K562 (cell line): ENCODE measurements around the gene SIRT7. TPM values are rescaled to one million over a fixed set of nuclear protein-coding genes. Genes with fewer than 3 reads are reported as not detected.

Experiments
- ATAC-seq: fragments of 200-7000 bp; cut with Tn5 transposase; 3 replicates; pipeline ENCODE4 v1.9.1; 2020; ENCODE audit warnings: moderate library complexity
- BruUV-seq: library from RNA; stranded (reverse); fragments of 400-500 nt; replicated peaks from 2 replicates; lab custom pipeline; 2021; lab: Mats Ljungman, UMichigan
- CTCF ChIA-PET: fragments of 300-600 bp; formaldehyde crosslinking; extraction: SDS; loops from one replicate; lab custom pipeline; 2021; ENCODE audit warnings: low intra/inter-chr PET ratio; lab: Yijun Ruan, JAX
- POLR2A ChIA-PET: fragments of 300-600, 350-650 bp; sonication (Branson Sonifier 250); formaldehyde crosslinking; extraction: SDS; loops from one replicate; lab custom pipeline; 2021; ENCODE audit warnings: antibody characterized with exemption, inconsistent platforms; lab: Yijun Ruan, JAX
- DNase-seq, 4 experiments: peaks; one replicate each; pipeline versions ENCODE4 v3.0.0 to v3.0.0-alpha.2; 2011 to 2018; ENCODE audit warnings: low spot score in 3 of 4, mixed read lengths in 3 of 4; ENCODE audit errors: extremely low read depth in 1 of 4
- FAIRE-seq: peaks from 2 replicates; lab custom pipeline; 2011; peaks lifted over from hg19 to GRCh38; lab: Jason Lieb, UNC
- H2AFZ ChIP-seq: 2 replicates; pipeline ENCODE4 v1.6.0; 2011; ENCODE audit warnings: low read depth, low read length, control low read depth, inconsistent platforms
- H3K27ac ChIP-seq: fragments of 200-600 bp; 3 replicates; pipeline ENCODE4 v1.8.0; 2011; ENCODE audit warnings: low read depth, mild to moderate bottlenecking, control low read depth, inconsistent platforms, low read length, moderate library complexity, mixed read lengths; ENCODE audit errors: extremely low read depth
- H3K27me3 ChIP-seq, 2 experiments: fragments of 300-600 bp in 1 of 2; 2 replicates in 1 of 2; 3 replicates in 1 of 2; pipeline versions ENCODE4 v1.6.0 to v1.8.0; 2011; ENCODE audit warnings: inconsistent platforms in 2 of 2, low read length in 2 of 2, mild to moderate bottlenecking in 1 of 2, mixed read lengths in 1 of 2, moderate library complexity in 1 of 2; ENCODE audit not compliant: control insufficient read depth in 2 of 2, insufficient read depth in 2 of 2
- H3K36me3 ChIP-seq: fragments of 300-600 bp; 3 replicates; pipeline ENCODE4 v1.8.0; 2011; ENCODE audit warnings: mild to moderate bottlenecking, low read length, inconsistent platforms; ENCODE audit not compliant: control insufficient read depth, insufficient read depth
- H3K4me1 ChIP-seq, 2 experiments: fragments of 200-600 bp in 1 of 2; replicated peaks in 1 of 2; 2 replicates in 1 of 2; 3 replicates in 1 of 2; pipeline versions ENCODE4 v1.5.1 to v1.8.0; 2011; ENCODE audit warnings: inconsistent platforms in 2 of 2, low read length in 2 of 2, mild to moderate bottlenecking in 1 of 2, mixed read lengths in 1 of 2, moderate library complexity in 1 of 2; ENCODE audit not compliant: control insufficient read depth in 2 of 2, insufficient read depth in 2 of 2
- H3K4me2 ChIP-seq: 2 replicates; pipeline ENCODE4 v1.6.1; 2011; ENCODE audit warnings: low read length, control low read depth, inconsistent platforms, mixed read lengths; ENCODE audit not compliant: insufficient read depth
- H3K4me3 ChIP-seq: fragments of 200-600 bp; sonication (generic), shearing (Covaris generic); 2 replicates; pipeline ENCODE4 v1.5.1; 2016; ENCODE audit warnings: control low read depth, inconsistent platforms
- H3K79me2 ChIP-seq: fragments of 200-600 bp; 3 replicates; pipeline ENCODE4 v1.8.0; 2011; ENCODE audit warnings: low read length, inconsistent platforms; ENCODE audit not compliant: control insufficient read depth, insufficient read depth
- H3K9ac ChIP-seq, 2 experiments: 2 replicates each; pipeline versions ENCODE4 v1.6.0 to v1.6.1; 2011; ENCODE audit warnings: low read depth in 2 of 2, low read length in 2 of 2, control low read depth in 1 of 2, inconsistent platforms in 1 of 2, mild to moderate bottlenecking in 1 of 2, mixed read lengths in 1 of 2; ENCODE audit not compliant: insufficient read depth in 1 of 2
- H3K9me1 ChIP-seq: one replicate; pipeline ENCODE4 v1.6.0; 2011; ENCODE audit warnings: inconsistent platforms, mild to moderate bottlenecking, low read length, moderate library complexity; ENCODE audit not compliant: control insufficient read depth, insufficient read depth
- H3K9me3 ChIP-seq: replicated peaks from 2 replicates; pipeline ENCODE4 v1.5.1; 2011; ENCODE audit warnings: low read depth, low read length, inconsistent platforms; ENCODE audit not compliant: control insufficient read depth, insufficient read depth
- H4K20me1 ChIP-seq: replicated peaks from 2 replicates; pipeline ENCODE4 v1.6.1; 2011; ENCODE audit warnings: low read length, inconsistent platforms, mixed read lengths; ENCODE audit not compliant: control insufficient read depth, insufficient read depth
- DDX20 ChIP-seq: fragments of 450-650 bp; IDR thresholded peaks from 2 replicates; pipeline ENCODE4 v1.6.1; 2016; ENCODE audit warnings: missing genetic modification characterization, low read depth, mild to moderate bottlenecking, missing compliant biosample characterization, moderate library complexity
- E4F1 ChIP-seq: fragments of 250-450 bp; sonication (Bioruptor Pico); IDR thresholded peaks from 2 replicates; pipeline ENCODE4 v1.5.0; 2021; ENCODE audit warnings: mild to moderate bottlenecking, borderline replicate concordance
- GABPB2 ChIP-seq: fragments of 250-450 bp; sonication (Bioruptor Pico); conservative IDR thresholded peaks from 2 replicates; pipeline ENCODE4 v1.5.1; 2021; ENCODE audit warnings: mild to moderate bottlenecking
- MTA3 ChIP-seq: fragments of 450-650 bp; formaldehyde crosslinking; IDR thresholded peaks from 2 replicates; pipeline ENCODE4 v1.6.1; 2017; ENCODE audit warnings: mild to moderate bottlenecking, borderline replicate concordance
- NR4A1 ChIP-seq, 2 experiments: fragments of 250-450 bp in 1 of 2; fragments of 450-650 bp in 1 of 2; sonication (Bioruptor Pico) in 1 of 2; IDR thresholded peaks; 2 replicates each; pipeline versions ENCODE4 v1.4.0 to v1.6.1; 2016 to 2020; ENCODE audit warnings: mild to moderate bottlenecking in 2 of 2, missing compliant biosample characterization in 1 of 2, missing genetic modification characterization in 1 of 2, moderate library complexity in 1 of 2
- POLR2G ChIP-seq: fragments of 200-400 bp; formaldehyde crosslinking; IDR thresholded peaks from 2 replicates; pipeline ENCODE4 v1.6.1; 2017; ENCODE audit warnings: low read depth, mild to moderate bottlenecking, antibody characterized with exemption, low read length, moderate library complexity
- RAD51 ChIP-seq: fragments of 450-650 bp; IDR thresholded peaks from 2 replicates; pipeline ENCODE4 v1.7.1; 2016; ENCODE audit warnings: low read depth, mild to moderate bottlenecking, borderline replicate concordance
- RBFOX2 ChIP-seq: fragments of 200-400 bp; formaldehyde crosslinking; IDR thresholded peaks from 2 replicates; pipeline ENCODE4 v1.6.1; 2017; ENCODE audit warnings: low read depth, mild to moderate bottlenecking, low read length, moderate library complexity
- RBM22 ChIP-seq: fragments of 200-400 bp; formaldehyde crosslinking; IDR thresholded peaks from 2 replicates; pipeline ENCODE4 v1.6.1; 2018; ENCODE audit warnings: low read length, low read depth; ENCODE audit not compliant: poor library complexity, severe bottlenecking
- TFAP4 ChIP-seq: sonication (generic); formaldehyde crosslinking; IDR thresholded peaks from 2 replicates; pipeline ENCODE4 v1.8.0; 2022; ENCODE audit warnings: missing genetic modification reagents, mild to moderate bottlenecking, moderate library complexity, borderline replicate concordance
- ZNF3 ChIP-seq: fragments of 250-450 bp; sonication (Bioruptor Pico); IDR thresholded peaks from 2 replicates; pipeline ENCODE4 v1.5.0; 2021; ENCODE audit warnings: mild to moderate bottlenecking, moderate library complexity
- WGBS: fragments of 100-300 bp; shearing (Covaris generic); methylation state at CpG from one replicate; pipeline ENCODE4 v1.1.6; 2016; ENCODE audit warnings: low coverage, mixed read lengths; ENCODE audit not compliant: insufficient coverage; ENCODE audit errors: missing lambda C conversion rate; 5-methylcytosine and 5-hydroxymethylcytosine counted together
- in situ Hi-C: fragments of 300-500 bp; cut with MboI; formaldehyde crosslinking; loops from 4 replicates; pipeline ENCODE4 v1.15.0; 2018; ENCODE audit warnings: inconsistent platforms, mixed read lengths
- intact Hi-C: fragments of 100-400 bp; cut with micrococcal nuclease; formaldehyde crosslinking; loops from 2 replicates; pipeline ENCODE4 v1.14.2; 2022
- polyA plus RNA-seq, 8 experiments: library from polyadenylated mRNA; depleted of rRNA in 4 of 8; stranded (reverse) in 5 of 8; unstranded in 3 of 8; fragments of >200 nt; fragmentation: Nextera tagmentation in 2 of 8; fragmentation: Illumina TruSeq in 1 of 8; extraction: Ambion mirVana in 2 of 8; extraction: Trizol in 1 of 8; gene quantifications; 2 replicates each; pipeline versions ENCODE4 v1.2.1 to v1.2.3, GENCODE V29; 2011 to 2014; ENCODE audit warnings: inconsistent platforms in 1 of 8, missing spikeins in 1 of 8
- total RNA-seq, 7 experiments: library from RNA; depleted of rRNA in 6 of 7; stranded (reverse); fragments of >200 nt in 6 of 7; fragmentation: Illumina TruSeq in 2 of 7; extraction: Trizol in 2 of 7; gene quantifications; 2 replicates each; pipeline versions ENCODE4 v1.2.1 to v1.2.3, GENCODE V29; 2011 to 2021; ENCODE audit warnings: low replicate concordance in 1 of 7
- TF ChIP-seq, protein P1 (sequence below): fragments of 450-650 bp; formaldehyde crosslinking; IDR thresholded peaks from 2 replicates; pipeline ENCODE4 v1.4.0; 2020; ENCODE audit warnings: mild to moderate bottlenecking

The SIRT7 gene
- total and polyA plus RNA-seq, 9 of the 15 experiments (the other 6 are each of a cell fraction or from before 2014, with no cell fraction given) = 1.6 to 54.8 (median 20.3) TPM

DNA sequence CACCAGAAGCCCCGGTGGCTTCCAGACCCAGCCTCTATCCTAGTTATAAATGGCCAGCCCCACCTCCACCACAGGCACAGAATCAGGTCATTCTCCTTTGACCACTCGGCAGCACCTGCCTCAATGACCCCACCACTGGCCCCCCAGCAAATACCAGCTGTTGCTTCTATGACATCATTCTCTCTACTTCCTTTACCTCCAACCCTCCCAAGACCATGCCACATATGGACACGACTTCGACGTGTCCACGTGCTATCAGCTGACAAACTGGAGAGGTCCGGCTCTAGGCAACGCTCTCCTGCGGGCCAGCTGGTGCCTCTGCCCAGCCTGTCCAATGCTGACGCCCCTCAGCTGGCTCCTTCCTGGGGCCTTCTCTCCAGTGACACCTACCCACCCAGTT, 32.5 kb downstream of the SIRT7 start:
- Histone ChIP-seq H3K9me1 (peaks cover 5% of the 10 kb centered on the region), H3K27me3 (no peaks in the 10 kb centered on the region), H3K9me3 (no peaks in the 10 kb centered on the region), H3K4me2 (no peak overlapping the region), H3K9ac (peak overlapping the region in 1 of 2 experiments; percentile 57; a peak in 1 of 4 replicates), H3K4me1 (peaks cover 8 to 33% of the 10 kb centered on the region in 2 experiments; a peak in 4 of 5 replicates), H4K20me1 (0 out of 2 replicates have a peak, but pooled peaks cover 4% of the 10 kb centered on the region), H3K4me3 (no peak overlapping the region), H3K79me2 (peaks cover 43% of the 10 kb centered on the region), H3K36me3 (peaks cover 92% of the 10 kb centered on the region), H2AFZ (no peak overlapping the region), H3K27ac (no peak overlapping the region)
- CTCF ChIA-PET = no interaction called here
- FAIRE-seq = no peak
- intact Hi-C loops (no loop called here), in situ Hi-C loops (no loop called here)
- DNase-seq = no peak
- no peak for ATAC-seq
- POLR2A ChIA-PET = interaction anchor here (0.5 to 10.5 kb wide), 10 partner anchors 9 to 669 kb away, joined by 3 to 85 read pairs (median 4); partner anchors contain the start of gene SIRT7
- no TSS peak for BruUV-seq
- TF ChIP-seq E4F1 (CRISPR knock-in tag) (no peak), RAD51 (no peak), RBM22 (peak; percentile 10), TFAP4 (CRISPR knock-in tag) (peak; percentile 14; the same call in 1 of the 2 replicates), GABPB2 (CRISPR knock-in tag) (no peak), NR4A1 (CRISPR knock-in tag; IDR thresholded peaks at IDR 0.05) (no peak), NR4A1 (tag; IDR thresholded peaks at IDR 0.05) (no peak), MTA3 (no peak), ZNF3 (no peak), POLR2G (peak; percentile 43), DDX20 (tag) (no peak), RBFOX2 (peak; percentile 44; the same call in 1 of the 2 replicates)
- TF ChIP-seq, protein P1, sequence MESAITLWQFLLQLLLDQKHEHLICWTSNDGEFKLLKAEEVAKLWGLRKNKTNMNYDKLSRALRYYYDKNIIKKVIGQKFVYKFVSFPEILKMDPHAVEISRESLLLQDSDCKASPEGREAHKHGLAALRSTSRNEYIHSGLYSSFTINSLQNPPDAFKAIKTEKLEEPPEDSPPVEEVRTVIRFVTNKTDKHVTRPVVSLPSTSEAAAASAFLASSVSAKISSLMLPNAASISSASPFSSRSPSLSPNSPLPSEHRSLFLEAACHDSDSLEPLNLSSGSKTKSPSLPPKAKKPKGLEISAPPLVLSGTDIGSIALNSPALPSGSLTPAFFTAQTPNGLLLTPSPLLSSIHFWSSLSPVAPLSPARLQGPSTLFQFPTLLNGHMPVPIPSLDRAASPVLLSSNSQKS (CRISPR knock-in tag) = no peak
- 78% methylated on average over 10 of the region's 10 CpGs for WGBS
